Astrocyte of the hippocampus (primary cell): ENCODE data around the gene RBKS.
A peak's percentile ranks its signal among the peaks of the same experiment; 100 is the strongest.

ENCODE experiments used
- DNase-seq: peaks from one replicate; pipeline ENCODE4 v3.0.0; 2011; ENCODE audit warnings: low read depth, low spot score

Gene RBKS

GRCh38 chr2:27832396-27832795, 57.8 kb downstream of the RBKS start:
- DNase-seq, result peak; percentile 90

- no peak for DNase-seq
Measured at GRCh38 chr2:27831279-27832050, 58.7 kb downstream of the RBKS start.

GRCh38 chr2:27830656-27831055, 59.5 kb downstream of the RBKS start:
- DNase-seq, result no peak

- no peak for DNase-seq
Measured at GRCh38 chr2:27829791-27830190, 60.4 kb downstream of the RBKS start.

- no peak for DNase-seq
Measured at GRCh38 chr2:27828305-27828704, 61.9 kb downstream of the RBKS start.

GRCh38 chr2:27824401-27824800, 65.8 kb downstream of the RBKS start:
- DNase-seq, result no peak

GRCh38 chr2:27823569-27823968, 66.6 kb downstream of the RBKS start:
- no peak for DNase-seq

GRCh38 chr2:27823135-27823534, 67.1 kb downstream of the RBKS start:
- no peak for DNase-seq

GRCh38 chr2:27822049-27822448, 68.1 kb downstream of the RBKS start:
- no peak for DNase-seq

GRCh38 chr2:27815860-27816438, 74.2 kb downstream of the RBKS start:
- no peak for DNase-seq

GRCh38 chr2:27814758-27815157, 75.4 kb downstream of the RBKS start:
- no peak for DNase-seq

- DNase-seq, result no peak
Measured at GRCh38 chr2:27811768-27812167, 78.4 kb downstream of the RBKS start.

- DNase-seq, result no peak
Measured at GRCh38 chr2:27810455-27810854, 79.7 kb downstream of the RBKS start.

- DNase-seq, result peak; percentile 80
Measured at GRCh38 chr2:27809761-27810241, 80.4 kb downstream of the RBKS start.

GRCh38 chr2:27808984-27809383, 81.2 kb downstream of the RBKS start:
- DNase-seq, result peak; percentile 71

- no peak for DNase-seq
Measured at GRCh38 chr2:27808418-27808817, 81.8 kb downstream of the RBKS start.

- peak; percentile 65 for DNase-seq
Measured at GRCh38 chr2:27807476-27807875, 82.7 kb downstream of the RBKS start.

GRCh38 chr2:27806311-27807059, 83.7 kb downstream of the RBKS start:
- DNase-seq, result no peak

- DNase-seq, result no peak
Measured at GRCh38 chr2:27805180-27805579, 85.0 kb downstream of the RBKS start.

- no peak for DNase-seq
Measured at GRCh38 chr2:27804146-27804545, 86.0 kb downstream of the RBKS start.

GRCh38 chr2:27803046-27803445, 87.1 kb downstream of the RBKS start:
- no peak for DNase-seq

- no peak for DNase-seq
Measured at GRCh38 chr2:27802547-27802946, 87.6 kb downstream of the RBKS start.

GRCh38 chr2:27800856-27801255, 89.3 kb downstream of the RBKS start:
- no peak for DNase-seq
